HUDEP-2 (cell line): ENCODE results near the gene PHF23.

Source experiments
- DNase-seq, 76 experiments: peaks; one replicate each; lab custom pipeline; 2025; ENCODE audit not compliant: unreplicated experiment in 76 of 76; lab: John Stamatoyannopoulos, UW

The PHF23 gene

DNA sequence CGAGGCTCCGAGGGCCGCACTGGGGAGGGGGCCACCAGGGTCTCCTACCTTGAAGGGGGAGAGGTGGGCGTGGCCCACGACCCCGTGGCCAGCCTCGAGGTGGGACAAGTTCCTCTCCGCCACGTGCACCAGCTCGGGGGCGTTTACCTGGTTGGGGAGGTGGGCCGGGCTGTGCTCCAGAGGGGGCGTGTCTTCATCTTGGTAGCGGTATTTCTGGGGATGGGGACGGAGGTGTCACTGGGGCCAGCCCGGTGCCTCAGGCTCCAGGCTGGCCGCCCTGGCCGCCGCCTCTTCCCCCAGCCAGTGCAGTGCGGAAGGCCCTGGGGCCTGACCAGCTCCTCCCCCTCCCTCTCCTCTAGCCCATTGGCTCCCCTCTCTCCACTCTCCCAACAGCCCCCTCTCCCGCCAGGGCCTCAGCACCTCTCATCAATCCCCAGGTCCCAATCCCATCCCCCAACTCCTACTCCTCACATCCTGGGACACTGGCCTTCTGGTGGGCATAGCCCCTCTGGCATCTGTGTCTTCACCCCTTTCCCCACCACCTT lies 31.2 kb downstream of the PHF23 start:
- no peak for DNase-seq

DNA sequence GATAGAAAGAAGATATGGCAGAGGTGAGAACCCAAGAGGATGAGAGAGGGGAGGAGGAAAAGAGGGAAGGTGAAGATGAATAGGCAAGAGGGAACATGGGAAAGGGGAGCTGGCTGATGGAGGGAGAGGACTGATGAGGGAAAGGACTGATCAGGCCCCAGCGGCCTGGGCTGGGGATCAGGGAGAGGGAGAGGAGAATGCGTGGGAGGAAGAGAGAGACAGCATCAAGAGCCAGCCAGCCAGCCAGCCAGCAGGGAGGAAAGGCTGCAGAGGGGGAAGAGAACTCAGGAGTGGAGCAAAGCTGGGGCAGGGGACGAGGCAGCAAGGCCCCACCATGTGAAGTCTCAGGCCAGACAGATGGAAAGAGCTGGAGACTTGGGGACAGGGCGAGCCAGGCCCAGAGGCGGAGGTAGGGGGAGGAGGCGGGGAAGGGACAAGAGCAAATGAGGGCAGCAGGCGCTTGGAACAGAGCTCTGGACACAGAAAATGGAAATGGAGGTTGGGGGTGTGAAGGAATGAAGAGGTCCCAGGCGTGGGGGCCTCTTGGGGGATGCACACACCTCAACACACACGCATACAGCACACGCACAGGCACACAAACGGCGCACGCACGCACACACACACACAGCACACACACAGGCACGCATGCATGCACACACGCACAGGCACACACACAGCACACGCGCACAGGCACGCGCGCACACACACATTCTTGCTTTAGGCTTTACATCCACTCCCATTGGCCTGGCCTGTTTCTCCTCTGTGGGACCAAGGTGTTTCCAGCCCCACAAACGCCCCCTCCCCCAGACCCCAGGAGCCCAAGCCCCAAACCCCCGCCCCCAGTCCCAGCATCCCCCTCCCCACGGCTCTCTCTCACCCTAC lies 31.9 kb downstream of the PHF23 start:
- no peak for DNase-seq

DNA sequence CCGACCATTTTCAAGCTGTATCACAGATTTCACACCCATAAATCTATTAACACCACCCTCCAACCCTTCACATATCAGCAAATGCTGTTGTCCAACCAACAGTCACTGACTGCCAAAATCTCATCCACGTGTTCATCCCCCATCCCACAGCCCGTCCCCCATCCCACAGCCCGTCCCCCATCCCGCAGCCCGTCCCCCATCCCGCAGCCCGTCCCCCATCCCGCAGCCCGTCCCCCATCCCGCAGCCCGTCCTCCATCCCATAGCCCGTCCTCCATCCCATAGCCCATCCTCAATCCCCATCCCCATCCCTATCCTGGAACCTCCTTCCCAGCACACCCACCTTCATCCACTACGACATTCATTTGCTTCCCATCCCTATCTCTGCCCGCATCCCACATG lies 33.7 kb downstream of the PHF23 start:
- DNase-seq, result no peak

- peak in 23 of 76 experiments; percentile 5 to 64 (median 23) for DNase-seq
Observed at GRCh38 chr17:7204828-7205461, 34.3 kb downstream of the PHF23 start.

GRCh38 chr17:7204336-7204735 lies 34.9 kb downstream of the PHF23 start:
- no peak for DNase-seq

- DNase-seq, result no peak
Observed at GRCh38 chr17:7203391-7203790, 35.9 kb downstream of the PHF23 start.

DNA sequence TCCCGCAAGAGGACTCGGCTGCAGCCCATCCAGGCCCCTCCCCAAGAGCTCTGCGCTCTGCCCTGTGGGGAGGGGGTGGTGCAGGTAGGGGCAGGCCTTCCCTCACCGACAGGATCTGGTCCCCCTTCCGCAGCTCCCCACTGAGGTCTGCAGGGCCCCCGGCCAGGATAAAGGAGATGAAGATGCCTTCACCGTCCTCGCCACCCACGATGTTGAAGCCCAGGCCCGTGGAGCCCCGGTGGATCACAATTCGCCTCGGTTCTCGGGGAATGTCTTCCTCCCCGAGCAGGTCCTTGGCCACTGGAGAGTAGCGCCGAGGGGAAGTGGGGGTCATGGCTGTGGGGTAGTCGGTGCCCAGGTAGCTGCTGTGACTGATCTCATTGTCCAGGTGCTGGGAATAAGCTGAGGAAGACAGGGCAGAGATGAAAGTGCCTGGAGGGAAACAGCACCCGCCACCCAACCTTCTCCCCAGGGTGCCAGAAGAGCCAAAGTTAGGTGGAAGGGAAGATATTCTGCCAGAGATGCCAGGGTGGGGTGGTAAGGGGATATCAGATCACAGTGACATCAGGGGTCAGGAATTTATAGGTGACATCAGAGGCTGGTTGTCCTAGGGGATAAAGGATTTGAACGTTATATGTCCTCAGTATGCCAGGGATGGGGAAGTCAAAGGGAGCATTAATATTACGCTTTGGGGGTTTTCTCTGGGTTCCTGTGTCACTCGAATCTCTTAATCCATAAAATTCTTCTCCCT lies 42.4 kb downstream of the PHF23 start:
- DNase-seq, result no peak

- no peak for DNase-seq
Observed at GRCh38 chr17:7195971-7196370, 43.3 kb downstream of the PHF23 start.

DNA sequence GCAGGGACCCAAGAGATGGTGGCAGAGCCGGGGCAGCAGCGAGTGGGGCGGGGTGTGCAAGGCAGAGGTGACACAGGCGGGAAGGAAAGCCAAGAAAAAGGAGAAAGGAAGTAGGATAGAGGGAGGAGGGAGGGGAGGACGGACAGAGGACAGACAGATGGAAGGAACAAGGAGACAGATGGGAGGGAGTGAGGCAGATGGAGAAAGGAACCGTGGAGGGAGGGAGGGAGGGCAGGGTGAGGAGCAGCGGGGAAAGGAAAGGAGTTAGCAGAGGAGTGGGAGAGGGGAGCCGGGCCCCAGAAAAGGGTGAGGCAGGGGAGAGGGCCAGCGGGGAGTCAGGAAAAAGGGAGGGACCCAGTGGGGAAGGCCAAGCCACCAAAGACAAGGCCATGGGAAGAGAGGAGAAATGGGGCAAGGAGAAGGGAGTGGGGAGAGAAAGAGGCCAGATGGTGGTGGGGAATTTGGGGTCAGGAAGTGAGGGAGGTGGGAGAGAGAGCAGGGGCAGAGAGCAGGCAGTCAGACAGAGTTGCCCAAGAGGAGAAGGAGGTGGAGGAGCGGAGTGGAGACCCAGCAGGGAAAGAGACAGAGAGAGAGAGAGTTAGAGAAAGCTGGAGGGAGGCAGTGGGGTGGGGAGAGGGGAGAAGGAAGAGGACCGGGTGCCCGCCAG lies 46.9 kb downstream of the PHF23 start:
- no peak for DNase-seq

DNA sequence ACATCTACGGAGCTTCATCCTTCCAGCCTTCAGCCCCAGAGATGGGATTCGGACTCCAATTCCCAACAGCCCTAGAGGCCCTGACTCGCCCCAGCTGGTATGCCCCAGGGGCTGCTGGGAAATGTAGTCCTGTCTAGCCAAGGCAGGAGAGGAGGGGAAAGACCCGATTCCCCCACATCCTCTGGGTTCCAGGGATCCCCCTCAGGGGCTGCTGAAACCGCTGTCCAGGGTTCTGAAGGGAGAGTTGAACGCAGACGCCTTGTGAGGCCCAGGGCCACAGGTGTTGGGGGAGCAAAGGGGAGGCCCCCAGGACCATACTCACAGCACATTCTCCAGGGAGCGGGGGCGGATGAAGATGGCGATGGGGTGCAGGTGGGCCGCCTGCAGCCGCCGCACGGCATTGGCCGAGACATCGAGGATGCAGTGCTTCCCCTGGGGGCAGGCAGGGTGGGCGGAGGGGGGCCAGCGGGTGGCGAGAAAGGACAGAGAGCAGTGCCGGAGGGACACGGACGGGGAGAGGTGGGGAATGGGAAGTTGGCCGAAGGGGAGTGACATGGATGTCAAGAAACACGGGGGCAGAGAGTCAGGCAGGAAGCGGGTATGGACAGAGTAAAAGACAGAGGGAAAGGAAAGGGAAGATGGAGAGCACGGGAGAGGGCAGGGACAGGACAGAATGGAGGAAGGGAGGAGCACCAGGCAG lies 47.5 kb downstream of the PHF23 start:
- peak in 14 of 76 experiments; percentile 3 to 32 (median 10) for DNase-seq

DNA sequence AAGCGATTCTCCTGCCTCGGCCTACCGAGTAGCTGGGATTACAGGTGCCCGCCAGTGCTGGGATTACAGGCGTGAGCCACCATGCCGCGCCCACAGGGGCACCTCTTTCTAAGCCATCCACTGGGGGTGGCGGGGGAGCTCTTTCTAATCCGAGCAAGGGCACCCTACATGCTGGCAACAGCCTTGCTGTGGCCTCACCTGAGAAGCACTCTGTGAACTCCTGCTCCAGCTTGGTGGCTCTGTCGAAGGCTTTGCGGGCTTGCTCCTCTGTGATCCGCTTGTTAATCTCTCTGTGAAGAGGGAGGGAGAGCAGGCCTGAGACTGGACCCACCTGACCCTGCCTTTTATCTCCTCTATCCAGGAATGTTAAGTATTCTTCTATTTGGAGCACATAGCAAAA lies 48.2 kb downstream of the PHF23 start:
- DNase-seq, result no peak

GRCh38 chr17:7190276-7190917 lies 48.9 kb downstream of the PHF23 start:
- DNase-seq, result no peak

DNA sequence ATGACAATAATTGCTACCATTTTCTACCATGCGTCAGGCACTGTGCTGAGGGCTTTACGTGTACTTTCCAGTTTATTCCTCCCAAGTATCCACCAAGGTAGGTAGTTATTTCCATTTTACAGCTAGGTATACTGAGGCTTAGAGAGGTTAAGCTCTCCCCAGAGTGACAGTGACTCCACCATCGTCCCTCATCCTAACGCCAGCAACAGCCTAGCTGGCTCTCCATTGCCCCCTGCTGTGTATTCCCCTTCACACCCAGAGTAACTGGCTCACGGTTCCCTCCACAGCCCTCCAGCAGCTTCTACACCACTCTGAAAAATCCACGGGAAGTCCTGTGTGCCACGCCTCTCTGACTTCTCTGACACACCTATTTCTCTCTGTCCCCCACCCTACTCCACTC lies 53.0 kb downstream of the PHF23 start:
- peak in 9 of 76 experiments; percentile 4 to 34 (median 8) for DNase-seq
